Karpas-422 (cell line): Measurements from ENCODE around the gene RNF175. TPM values are rescaled to one million over a fixed set of nuclear protein-coding genes. Genes with fewer than 3 reads are reported as not detected.

Experiments
- DNase-seq: peaks from one replicate; pipeline ENCODE4 v3.0.0-alpha.2; 2015
- H2AFZ ChIP-seq: fragments of 200-600 bp; sonication (generic); 2 replicates; pipeline ENCODE4 v1.6.1; 2014; ENCODE audit warnings: antibody characterized with exemption, low read length, mixed read lengths
- H3K27ac ChIP-seq: fragments of 200-600 bp; sonication (generic); 2 replicates; pipeline ENCODE4 v1.5.1; 2014; ENCODE audit warnings: mild to moderate bottlenecking, low read length, moderate library complexity
- H3K27me3 ChIP-seq: fragments of 200-600 bp; sonication (generic); 2 replicates; pipeline ENCODE4 v1.6.1; 2014; ENCODE audit warnings: low read length, mixed read lengths
- H3K36me3 ChIP-seq: fragments of 200-600 bp; sonication (generic); 2 replicates; pipeline ENCODE4 v1.6.1; 2014; ENCODE audit warnings: low read length, mixed read lengths; ENCODE audit not compliant: insufficient read depth
- H3K4me1 ChIP-seq: fragments of 200-600 bp; sonication (generic); 2 replicates; pipeline ENCODE4 v1.6.1; 2014; ENCODE audit warnings: mild to moderate bottlenecking, low read length, mixed read lengths
- H3K4me2 ChIP-seq: fragments of 200-600 bp; sonication (generic); 2 replicates; pipeline ENCODE4 v1.6.1; 2014; ENCODE audit warnings: low read length, low read depth, mild to moderate bottlenecking; ENCODE audit not compliant: poor library complexity, severe bottlenecking
- H3K4me3 ChIP-seq: fragments of 200-600 bp; sonication (generic); 2 replicates; pipeline ENCODE4 v1.5.1; 2014; ENCODE audit warnings: mild to moderate bottlenecking, antibody characterized with exemption, low read length, mixed read lengths
- H3K79me2 ChIP-seq: fragments of 200-600 bp; sonication (generic); 2 replicates; pipeline ENCODE4 v1.6.1; 2014; ENCODE audit warnings: mild to moderate bottlenecking, low read length, mixed read lengths
- H3K9ac ChIP-seq: fragments of 200-600 bp; sonication (generic); 2 replicates; pipeline ENCODE4 v1.6.0; 2014; ENCODE audit warnings: low read length
- H3K9me2 ChIP-seq: fragments of 200-600 bp; sonication (generic), shearing (Covaris generic); replicated peaks from 2 replicates; pipeline ENCODE4 v1.6.0; 2014; ENCODE audit warnings: mild to moderate bottlenecking, low read length, moderate library complexity; ENCODE audit not compliant: insufficient read depth
- H3K9me3 ChIP-seq: fragments of 300-700, 200-600 bp; sonication (generic); 2 replicates; pipeline ENCODE4 v1.6.1; 2014; ENCODE audit warnings: low read length, mixed read lengths
- H4K20me1 ChIP-seq: fragments of 200-600 bp; sonication (generic); 2 replicates; pipeline ENCODE4 v1.6.1; 2014; ENCODE audit warnings: mild to moderate bottlenecking, antibody characterized with exemption, low read length, low read depth; ENCODE audit not compliant: insufficient read depth
- total RNA-seq: library from RNA; depleted of rRNA; stranded (reverse); fragments of >200 nt; shearing (Covaris generic); gene quantifications from 2 replicates; pipeline ENCODE4 v1.2.3, GENCODE V29; 2014; ENCODE audit warnings: low replicate concordance

Gene RNF175
- total RNA-seq, 1 experiment from 2014 or later: 0.34 TPM

GRCh38 chr4:153780876-153781275 is 21.1 kb upstream of the RNF175 start:
- Histone ChIP-seq H3K9me2 (no peaks in the 10 kb centered on the region), H3K27me3 (no peaks in the 10 kb centered on the region), H2AFZ (no peak overlapping the region), H3K36me3 (no peaks in the 10 kb centered on the region), H3K9ac (no peak overlapping the region), H3K4me1 (no peaks in the 10 kb centered on the region), H4K20me1 (no peaks in the 10 kb centered on the region), H3K4me3 (no peak overlapping the region), H3K9me3 (no peaks in the 10 kb centered on the region), H3K79me2 (no peaks in the 10 kb centered on the region), H3K4me2 (no peak overlapping the region), H3K27ac (no peak overlapping the region)
- DNase-seq: no peak

- H2AFZ ChIP-seq: no peak overlapping the region
- DNase-seq: no peak
- no peaks in the 10 kb centered on the region for H3K36me3 ChIP-seq
- no peak overlapping the region for H3K4me2 ChIP-seq
- H3K27ac ChIP-seq: no peak overlapping the region
- H3K79me2 ChIP-seq: no peaks in the 10 kb centered on the region
- H3K9me2 ChIP-seq: no peaks in the 10 kb centered on the region
- H3K9me3 ChIP-seq: no peaks in the 10 kb centered on the region
- no peaks in the 10 kb centered on the region for H3K4me1 ChIP-seq
- H3K9ac ChIP-seq: no peak overlapping the region
- H3K4me3 ChIP-seq: no peak overlapping the region
- no peaks in the 10 kb centered on the region for H3K27me3 ChIP-seq
- H4K20me1 ChIP-seq: no peaks in the 10 kb centered on the region
Observed at GRCh38 chr4:153780221-153780620, 20.4 kb upstream of the RNF175 start.

- no peak for DNase-seq
- H3K79me2 ChIP-seq: no peaks in the 10 kb centered on the region
- H2AFZ ChIP-seq: no peak overlapping the region
Observed at GRCh38 chr4:153778383-153778782, 18.6 kb upstream of the RNF175 start.

GRCh38 chr4:153777421-153777820 is 17.6 kb upstream of the RNF175 start:
- Histone ChIP-seq H3K36me3 (no peaks in the 10 kb centered on the region), H3K27ac (no peak overlapping the region), H4K20me1 (no peaks in the 10 kb centered on the region), H3K27me3 (no peaks in the 10 kb centered on the region), H3K9me3 (no peaks in the 10 kb centered on the region), H2AFZ (no peak overlapping the region), H3K4me3 (no peak overlapping the region), H3K9me2 (no peaks in the 10 kb centered on the region), H3K9ac (no peak overlapping the region), H3K4me2 (no peak overlapping the region), H3K79me2 (no peaks in the 10 kb centered on the region), H3K4me1 (no peaks in the 10 kb centered on the region)
- no peak for DNase-seq

More at GRCh38 chr4:153778383-153778782, 18.6 kb upstream of the RNF175 start:
- H3K4me3 ChIP-seq: no peak overlapping the region
- H3K27ac ChIP-seq: no peak overlapping the region
- no peaks in the 10 kb centered on the region for H3K9me3 ChIP-seq
- H3K36me3 ChIP-seq: no peaks in the 10 kb centered on the region
- H4K20me1 ChIP-seq: no peaks in the 10 kb centered on the region
- no peak overlapping the region for H3K4me2 ChIP-seq
- no peak overlapping the region for H3K9ac ChIP-seq
- no peaks in the 10 kb centered on the region for H3K9me2 ChIP-seq
- no peaks in the 10 kb centered on the region for H3K27me3 ChIP-seq
- no peaks in the 10 kb centered on the region for H3K4me1 ChIP-seq

- Histone ChIP-seq H3K9ac (no peak overlapping the region), H3K36me3 (no peaks in the 10 kb centered on the region), H3K27ac (no peak overlapping the region), H3K9me3 (no peaks in the 10 kb centered on the region), H3K79me2 (no peaks in the 10 kb centered on the region), H4K20me1 (no peaks in the 10 kb centered on the region), H3K4me2 (no peak overlapping the region), H2AFZ (no peak overlapping the region), H3K4me3 (no peak overlapping the region), H3K9me2 (no peaks in the 10 kb centered on the region), H3K4me1 (no peaks in the 10 kb centered on the region), H3K27me3 (no peaks in the 10 kb centered on the region)
- DNase-seq: no peak
Observed at GRCh38 chr4:153776601-153777000, 16.8 kb upstream of the RNF175 start.

GRCh38 chr4:153773236-153773690 is 13.4 kb upstream of the RNF175 start:
- no peaks in the 10 kb centered on the region for H3K4me1 ChIP-seq
- H4K20me1 ChIP-seq: no peaks in the 10 kb centered on the region
- H3K27ac ChIP-seq: no peak overlapping the region
- DNase-seq: peak; percentile 60
- no peak overlapping the region for H2AFZ ChIP-seq
- H3K4me3 ChIP-seq: no peak overlapping the region
- no peak overlapping the region for H3K9ac ChIP-seq
- no peaks in the 10 kb centered on the region for H3K27me3 ChIP-seq
- no peak overlapping the region for H3K4me2 ChIP-seq
- no peaks in the 10 kb centered on the region for H3K79me2 ChIP-seq
- H3K9me2 ChIP-seq: no peaks in the 10 kb centered on the region
- no peaks in the 10 kb centered on the region for H3K9me3 ChIP-seq
- H3K36me3 ChIP-seq: no peaks in the 10 kb centered on the region

GRCh38 chr4:153771046-153771445 is 11.2 kb upstream of the RNF175 start:
- no peak overlapping the region for H3K27ac ChIP-seq
- H3K4me2 ChIP-seq: no peak overlapping the region
- H3K4me1 ChIP-seq: no peaks in the 10 kb centered on the region
- H3K4me3 ChIP-seq: no peak overlapping the region
- H2AFZ ChIP-seq: no peak overlapping the region
- H3K36me3 ChIP-seq: no peaks in the 10 kb centered on the region
- H4K20me1 ChIP-seq: no peaks in the 10 kb centered on the region
- no peaks in the 10 kb centered on the region; the same call in 1 of the 2 replicates for H3K27me3 ChIP-seq
- no peaks in the 10 kb centered on the region for H3K9me2 ChIP-seq
- H3K9me3 ChIP-seq: no peaks in the 10 kb centered on the region
- H3K9ac ChIP-seq: no peak overlapping the region
- no peak for DNase-seq
- H3K79me2 ChIP-seq: no peaks in the 10 kb centered on the region

GRCh38 chr4:153766758-153767157 is 6.9 kb upstream of the RNF175 start:
- no peak overlapping the region for H3K4me3 ChIP-seq
- H3K27ac ChIP-seq: no peak overlapping the region
- H2AFZ ChIP-seq: no peak overlapping the region
- H3K4me1 ChIP-seq: peaks cover 11% of the 10 kb centered on the region
- H3K79me2 ChIP-seq: no peaks in the 10 kb centered on the region
- H3K9ac ChIP-seq: no peak overlapping the region
- no peaks in the 10 kb centered on the region for H4K20me1 ChIP-seq
- no peak overlapping the region for H3K4me2 ChIP-seq
- no peaks in the 10 kb centered on the region for H3K9me3 ChIP-seq
- DNase-seq: no peak
- H3K9me2 ChIP-seq: no peaks in the 10 kb centered on the region
- H3K36me3 ChIP-seq: no peaks in the 10 kb centered on the region
- no peaks in the 10 kb centered on the region; the same call in 1 of the 2 replicates for H3K27me3 ChIP-seq

GRCh38 chr4:153765894-153766293 is 6.1 kb upstream of the RNF175 start:
- no peak overlapping the region for H3K27ac ChIP-seq
- no peak overlapping the region for H3K4me2 ChIP-seq
- no peak for DNase-seq
- H3K9ac ChIP-seq: no peak overlapping the region
- H2AFZ ChIP-seq: no peak overlapping the region
- H3K79me2 ChIP-seq: no peaks in the 10 kb centered on the region
- H3K4me1 ChIP-seq: peaks cover 11% of the 10 kb centered on the region
- no peaks in the 10 kb centered on the region for H3K9me2 ChIP-seq
- H3K36me3 ChIP-seq: no peaks in the 10 kb centered on the region
- no peaks in the 10 kb centered on the region for H4K20me1 ChIP-seq
- no peak overlapping the region for H3K4me3 ChIP-seq
- no peaks in the 10 kb centered on the region; the same call in 1 of the 2 replicates for H3K27me3 ChIP-seq
- H3K9me3 ChIP-seq: no peaks in the 10 kb centered on the region
